Midbrain (tissue), 1 donor: ENCODE measurements around the gene CRB2.

Experiments used
- DNase-seq: peaks from one replicate; lab custom pipeline; 2025; lab: John Stamatoyannopoulos, UW

The CRB2 gene

DNA sequence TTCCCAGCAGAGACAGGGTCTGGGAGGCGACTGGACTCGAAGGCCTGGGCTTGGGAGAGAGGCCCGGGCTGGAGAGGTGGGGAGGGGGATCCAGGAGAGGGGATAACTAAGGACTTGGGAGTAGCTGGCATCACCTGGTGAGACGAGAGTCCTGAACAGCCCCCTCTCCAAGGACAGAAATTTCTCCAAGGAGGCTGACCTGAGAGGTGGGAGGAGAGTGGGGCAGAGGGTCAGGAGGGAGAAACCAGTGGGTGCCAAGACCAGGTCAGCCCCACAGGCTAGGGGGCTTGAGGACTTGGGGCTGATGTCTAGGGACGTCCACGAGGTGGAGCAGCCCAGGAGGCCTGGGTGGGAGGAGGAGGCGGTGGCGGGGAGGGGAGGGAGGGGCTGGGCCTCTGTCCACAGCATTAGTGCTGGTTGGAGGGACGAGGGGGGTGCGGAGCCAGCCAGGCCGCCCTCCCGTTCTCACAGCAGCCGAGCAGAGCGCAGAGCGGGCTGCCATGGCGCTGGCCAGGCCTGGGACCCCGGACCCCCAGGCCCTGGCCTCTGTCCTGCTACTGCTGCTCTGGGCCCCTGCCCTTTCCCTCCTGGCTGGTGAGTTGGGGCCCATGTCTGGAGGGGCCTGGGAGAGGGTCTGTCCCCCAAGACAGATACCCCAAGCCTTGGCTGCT, at the start of gene CRB2:
Gene CRB2 (plus strand): TSS at position 437 of the 671 bp plus-strand sequence. CDS start 64 bp downstream, at position 501.
- DNase-seq: peak; percentile 50

DNA sequence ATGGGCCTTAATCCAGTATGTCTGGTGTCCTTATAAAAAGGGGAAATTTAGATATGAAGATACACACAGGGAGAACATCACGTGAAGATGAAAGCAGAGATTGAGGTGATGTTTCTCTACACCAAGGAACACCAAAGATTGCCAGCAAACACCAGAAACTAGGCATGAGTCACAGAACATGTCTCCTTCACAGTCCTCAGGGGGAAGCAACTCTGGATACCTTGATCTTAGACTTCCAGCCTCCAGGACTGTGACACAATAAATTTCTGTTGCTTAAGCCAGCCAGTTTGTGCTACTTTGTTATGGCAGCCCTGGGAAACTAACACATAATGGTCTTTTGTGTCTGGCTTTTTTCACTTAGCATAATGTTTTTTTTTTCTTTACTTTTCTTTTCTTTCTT, 46.4 kb upstream of the CRB2 start:
- DNase-seq: no peak

DNA sequence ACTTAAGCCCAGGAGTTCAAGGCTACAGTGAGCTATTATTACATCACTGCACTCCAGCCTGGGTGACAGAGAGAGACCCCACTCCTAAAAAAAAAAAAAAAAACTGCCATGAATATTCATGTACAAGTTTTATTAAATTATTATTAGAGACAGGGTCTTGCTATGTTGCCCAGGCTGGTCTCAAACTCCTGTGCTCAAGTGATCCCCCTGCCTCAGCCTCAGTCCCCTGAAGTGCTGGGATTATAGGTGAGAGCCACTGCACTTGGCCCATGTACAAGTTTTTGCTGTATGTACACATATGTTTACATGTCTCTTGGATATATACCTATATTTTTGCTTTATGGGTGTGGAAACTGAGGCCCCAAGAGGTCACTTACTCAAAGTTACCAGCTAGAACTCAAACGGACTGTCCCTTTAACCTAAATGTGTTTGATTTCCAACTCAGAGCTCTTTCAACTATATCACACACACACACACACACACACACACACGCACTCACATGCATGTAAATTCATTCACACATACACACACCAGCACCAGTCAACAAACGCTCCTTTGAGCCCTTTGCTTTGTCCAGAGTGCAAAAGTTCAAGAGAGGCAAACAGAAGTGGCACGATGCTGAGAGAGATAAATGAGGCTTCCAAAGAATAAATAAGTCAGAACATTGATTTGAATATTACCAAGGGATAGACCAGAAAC, 45.3 kb upstream of the CRB2 start:
- DNase-seq: no peak

DNA sequence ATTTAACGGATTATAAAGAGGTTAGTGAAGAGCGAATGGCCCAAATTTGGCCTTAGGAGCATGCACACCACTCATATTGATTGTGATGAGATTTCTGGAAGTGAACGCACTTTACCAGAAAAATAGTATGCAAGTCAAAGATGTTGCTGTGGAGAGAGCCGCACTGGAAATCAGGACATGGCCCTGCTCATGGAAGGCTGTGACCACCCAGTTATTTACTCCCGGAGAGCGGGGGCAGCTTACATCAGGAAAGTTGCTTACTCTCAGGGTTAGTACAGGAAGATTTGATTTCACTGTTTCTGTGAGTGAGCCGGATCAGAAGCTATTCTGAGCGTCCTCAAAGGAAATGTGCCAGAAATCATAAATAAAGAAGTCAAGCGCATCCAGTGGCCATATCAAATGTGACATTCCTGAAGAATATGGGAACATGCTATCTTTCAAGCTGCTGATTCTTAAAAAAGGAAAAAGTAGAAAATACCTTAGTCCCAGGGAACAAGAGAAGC, 44.7 kb upstream of the CRB2 start:
- DNase-seq: no peak

DNA sequence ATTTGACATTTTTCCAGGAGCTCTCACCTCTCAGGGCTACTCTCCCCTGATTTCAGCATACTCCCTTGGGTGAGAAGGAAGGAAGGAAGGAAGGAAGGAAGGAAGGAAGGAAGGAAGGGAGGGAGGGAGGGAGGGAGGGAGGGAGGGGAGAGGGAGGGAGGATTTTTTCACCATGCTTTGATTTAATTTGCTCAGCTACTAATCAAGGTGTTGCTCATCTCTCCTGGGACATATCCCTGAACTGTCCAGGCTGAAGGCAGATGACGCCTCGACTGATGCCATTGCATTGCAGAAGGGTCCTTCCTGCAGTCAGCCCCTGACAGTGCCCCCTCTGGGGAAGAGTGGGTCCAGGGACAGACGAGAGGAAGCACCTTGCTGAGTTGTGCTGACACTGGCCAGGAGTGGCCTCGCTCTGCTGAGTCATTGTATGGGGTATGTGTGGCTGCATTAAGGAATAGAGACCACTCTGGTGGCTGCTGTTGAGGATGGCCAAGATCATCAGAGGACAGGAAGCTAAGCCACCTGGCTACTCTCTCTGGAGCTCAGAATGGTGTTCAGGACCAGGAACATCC, 43.6 kb upstream of the CRB2 start:
- DNase-seq: no peak

DNA sequence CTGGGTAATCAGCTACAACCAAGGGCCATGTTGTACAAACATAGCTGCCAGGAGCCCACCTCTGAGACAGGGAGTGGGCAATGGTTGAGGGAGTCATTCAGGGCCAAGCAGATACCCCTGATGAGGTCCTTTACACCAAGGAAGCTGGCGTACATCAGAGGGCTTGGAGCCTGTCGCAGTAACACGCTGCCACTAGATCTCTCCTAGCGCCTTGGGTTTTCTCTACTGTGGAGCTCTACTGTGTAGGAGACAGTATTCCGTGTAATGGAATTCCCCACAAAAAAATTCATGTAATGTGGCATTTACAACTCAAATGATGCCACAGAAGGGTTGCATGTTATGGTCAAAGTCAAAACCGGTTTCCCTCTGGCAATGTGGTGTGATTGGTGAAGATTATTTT, 41.4 kb upstream of the CRB2 start:
- DNase-seq: no peak

DNA sequence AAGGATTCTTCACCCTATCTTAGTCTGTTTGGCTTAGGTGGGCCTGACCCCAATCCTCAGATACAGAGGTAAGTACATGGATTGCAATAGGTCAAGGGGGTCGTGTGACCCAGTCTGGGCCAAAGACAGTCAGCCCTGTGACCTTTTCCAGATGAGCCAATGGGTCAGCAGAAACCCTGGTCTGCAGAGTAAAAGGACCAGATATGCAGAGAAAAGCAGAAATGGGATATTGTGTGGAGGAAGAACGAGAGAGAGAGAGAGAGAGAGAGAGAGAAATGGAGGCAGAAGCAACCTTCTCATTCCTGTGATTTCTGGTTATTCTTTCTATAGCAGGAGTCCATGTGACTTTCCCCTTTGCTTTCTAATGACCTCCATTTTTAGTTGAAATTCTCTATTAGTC, 40.4 kb upstream of the CRB2 start:
- no peak for DNase-seq

DNA sequence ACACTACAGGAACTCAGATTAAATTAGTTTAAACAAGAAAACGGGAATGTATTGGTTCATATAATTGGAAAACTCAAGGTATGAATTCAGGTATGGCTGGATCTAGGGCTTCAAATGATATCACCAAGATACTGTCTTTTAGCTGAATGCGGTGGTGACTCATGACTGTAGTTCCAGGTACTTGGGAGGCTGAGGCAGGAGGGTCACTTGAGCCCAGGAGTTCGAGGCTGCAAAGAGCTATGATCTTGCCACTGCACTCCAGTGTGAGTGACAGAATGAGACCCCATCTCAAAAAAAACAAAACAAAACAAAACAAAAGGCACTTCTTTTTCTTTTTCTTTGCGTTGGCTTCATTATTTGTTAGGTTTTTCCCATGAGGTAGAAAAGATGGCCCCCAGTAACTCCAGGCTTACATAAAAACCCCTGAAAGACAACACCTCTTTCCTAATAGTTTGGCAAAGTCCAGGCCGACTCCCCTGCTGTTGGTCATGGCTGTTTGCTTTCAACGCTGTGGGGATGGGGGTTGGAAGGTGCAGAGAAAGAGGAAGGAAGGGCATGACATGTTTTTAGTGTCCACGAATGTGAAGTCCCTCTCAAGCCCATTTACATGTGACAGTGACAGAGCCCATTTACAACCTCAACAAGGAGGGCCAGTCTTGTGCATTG, 39.8 kb upstream of the CRB2 start:
- no peak for DNase-seq

DNA sequence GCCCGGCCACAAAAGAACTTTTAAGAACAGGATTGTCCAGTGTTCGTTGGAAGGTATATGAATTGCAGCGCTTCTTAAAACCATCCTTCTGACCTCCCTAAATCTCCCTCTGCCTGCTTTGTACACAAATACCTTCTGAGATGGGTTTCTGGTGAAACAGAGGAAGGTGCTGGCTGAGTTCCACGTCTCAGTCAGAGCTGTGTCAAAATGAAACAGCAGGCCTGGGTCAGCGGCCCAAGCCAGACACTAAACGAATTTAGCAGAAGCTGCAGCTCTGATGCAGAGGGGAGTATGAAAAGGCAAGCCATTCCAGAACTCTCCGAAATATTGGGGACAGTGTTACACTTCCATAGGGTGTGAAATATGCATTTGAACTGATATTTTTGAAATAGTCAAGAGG, 37.8 kb upstream of the CRB2 start:
- no peak for DNase-seq

DNA sequence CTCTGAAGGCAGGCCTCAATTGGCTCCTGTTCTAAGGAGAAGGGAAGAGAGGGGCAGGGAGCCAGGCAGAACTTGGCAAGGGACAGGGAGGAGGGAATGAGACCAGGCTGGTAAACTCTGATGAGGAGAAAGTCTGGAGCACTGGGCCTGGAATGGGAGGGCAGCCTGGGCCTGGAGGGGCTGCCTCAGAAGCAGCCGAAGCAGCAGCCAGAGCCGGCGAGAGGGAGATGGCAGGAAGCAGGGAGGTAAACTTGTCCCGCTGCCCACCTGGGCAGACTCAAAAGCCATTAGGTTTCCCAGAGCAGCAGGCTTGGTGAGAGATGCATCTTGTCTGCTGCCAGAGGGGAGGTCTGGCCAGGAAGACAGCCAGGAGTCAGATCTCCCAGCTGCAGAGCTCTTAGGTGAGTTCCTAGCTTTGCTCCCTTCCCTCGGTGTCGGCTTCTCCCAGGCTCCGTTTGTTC, 37.0 kb upstream of the CRB2 start:
- DNase-seq: peak; percentile 47

DNA sequence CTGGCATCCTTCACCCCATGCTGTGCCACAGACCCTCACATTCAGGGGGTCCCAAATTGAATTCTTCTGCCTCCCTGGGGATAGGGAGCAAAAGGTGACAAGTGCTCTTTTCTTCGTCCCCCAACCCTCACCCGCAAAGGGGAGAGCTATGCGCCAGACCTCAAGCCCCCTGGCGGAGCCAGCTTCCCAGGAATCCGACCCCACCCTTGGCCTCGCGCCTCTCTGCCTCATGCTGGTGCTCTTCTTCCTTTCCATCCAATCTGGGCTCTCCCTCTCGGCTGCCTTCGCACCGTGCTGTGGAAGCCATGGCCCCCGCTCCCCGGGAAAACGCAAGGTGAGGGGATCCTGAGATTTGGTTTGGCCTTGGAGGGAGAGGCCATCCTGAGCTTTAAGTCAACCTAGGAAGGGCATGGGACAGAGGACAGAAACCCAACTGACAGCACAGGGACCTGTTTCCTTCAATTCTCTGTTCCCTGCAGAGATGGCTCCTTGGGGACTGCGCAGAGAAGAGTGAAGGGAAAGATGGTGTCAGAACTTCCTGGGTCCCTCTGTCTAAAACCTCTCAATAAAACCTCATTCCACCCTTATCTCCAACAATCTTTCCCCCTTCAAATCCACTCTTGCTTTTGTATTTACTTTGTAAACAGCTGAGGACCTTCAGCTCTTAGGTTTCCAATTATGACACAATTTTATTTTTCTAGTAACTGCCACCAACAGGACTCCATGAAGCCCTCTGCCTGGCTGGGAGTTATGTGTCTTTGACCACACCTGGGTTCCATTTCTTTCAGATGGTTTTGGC, 36.3 kb upstream of the CRB2 start:
- DNase-seq: no peak

DNA sequence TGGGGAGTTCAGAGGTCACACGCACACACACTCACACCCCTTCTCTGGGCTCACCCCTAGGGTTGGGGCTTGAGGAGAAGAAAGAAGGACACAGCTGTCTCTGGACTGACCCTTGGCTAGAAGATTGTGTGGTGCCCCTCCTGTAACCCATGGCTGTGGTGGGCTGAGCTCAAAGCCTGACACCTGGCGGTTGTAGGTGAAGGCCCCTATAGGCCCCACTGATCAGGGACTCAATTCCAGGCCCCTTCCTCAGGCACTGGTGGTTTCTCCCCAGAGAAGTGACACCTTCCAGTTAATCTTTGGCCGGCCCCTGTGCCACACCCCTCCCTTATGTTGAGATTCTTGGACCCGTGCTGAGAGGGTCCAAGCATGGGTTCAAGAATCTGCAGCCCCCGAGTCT, 35.2 kb upstream of the CRB2 start:
- no peak for DNase-seq

DNA sequence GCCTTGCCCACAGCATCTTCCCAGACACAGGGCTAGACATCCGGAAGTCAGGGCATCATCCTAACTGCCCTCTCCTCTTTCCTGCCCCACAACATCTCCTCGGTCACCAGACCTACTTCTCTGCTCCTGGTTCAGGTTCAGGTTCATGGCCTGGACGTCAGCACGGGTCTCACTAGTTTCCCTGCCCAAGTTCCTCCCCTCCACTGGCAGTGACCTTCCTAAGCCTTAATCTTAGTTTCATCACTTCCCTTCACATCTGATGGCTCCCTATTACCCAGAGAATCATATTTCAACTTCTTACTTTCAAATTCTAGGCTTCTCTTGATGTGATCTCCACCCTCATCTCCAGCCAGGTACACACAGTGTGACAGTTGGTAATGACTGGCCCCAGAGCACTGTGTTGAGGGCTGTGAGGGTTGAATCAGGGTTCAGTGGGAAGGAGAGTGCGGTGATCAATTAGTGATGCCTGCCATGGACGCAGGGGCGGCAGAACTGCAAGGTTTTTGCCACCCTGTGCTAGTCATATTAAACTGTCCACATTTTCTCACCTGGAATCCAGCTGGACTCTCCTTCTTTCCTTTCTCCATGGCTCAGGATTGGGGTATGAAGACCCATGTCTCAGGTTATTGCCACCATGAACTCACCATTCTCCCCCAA, 34.3 kb upstream of the CRB2 start:
- no peak for DNase-seq

DNA sequence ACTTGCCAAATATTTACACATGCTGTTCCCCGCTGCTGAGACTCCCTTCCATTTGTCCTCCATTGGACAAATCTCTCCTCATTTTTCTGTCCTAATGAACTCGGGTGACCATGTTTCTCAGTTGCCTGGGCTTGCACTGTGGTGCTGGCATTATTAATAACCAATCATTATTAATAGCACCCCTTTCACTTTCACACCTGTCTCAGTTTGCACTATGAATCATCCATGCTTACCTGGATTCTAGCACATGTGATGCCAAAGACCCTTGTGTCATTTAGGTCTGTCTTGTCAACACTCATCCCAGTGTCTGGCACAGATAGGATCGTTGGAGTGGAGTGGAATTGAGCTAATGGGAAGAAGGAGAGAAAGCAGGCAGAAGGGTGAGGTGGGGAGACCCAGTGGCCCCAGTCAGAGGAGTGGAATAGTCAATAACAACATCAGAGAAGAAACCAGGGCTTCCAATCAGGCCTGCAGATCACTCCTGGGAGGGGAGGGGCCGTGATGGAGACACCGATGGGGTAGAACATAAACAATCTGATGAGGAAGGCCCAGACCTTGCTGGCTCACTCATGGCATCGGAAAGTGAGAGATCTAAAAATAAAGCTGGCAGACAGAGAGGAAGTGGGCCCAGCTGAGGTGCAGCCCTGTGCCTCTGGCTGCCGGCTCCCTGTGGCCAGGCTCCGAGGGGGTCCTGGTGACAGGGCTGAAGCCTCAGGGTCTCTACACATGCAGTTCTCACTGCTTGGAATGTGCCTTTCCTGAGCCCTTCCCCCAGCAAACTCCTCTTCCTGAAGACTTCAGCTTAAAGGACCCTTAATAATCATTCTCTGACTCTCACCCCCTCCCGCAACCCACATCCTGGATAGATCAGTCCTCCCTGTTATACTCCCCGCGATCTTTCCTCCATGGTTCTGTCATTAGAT, 33.5 kb upstream of the CRB2 start:
- DNase-seq: no peak

DNA sequence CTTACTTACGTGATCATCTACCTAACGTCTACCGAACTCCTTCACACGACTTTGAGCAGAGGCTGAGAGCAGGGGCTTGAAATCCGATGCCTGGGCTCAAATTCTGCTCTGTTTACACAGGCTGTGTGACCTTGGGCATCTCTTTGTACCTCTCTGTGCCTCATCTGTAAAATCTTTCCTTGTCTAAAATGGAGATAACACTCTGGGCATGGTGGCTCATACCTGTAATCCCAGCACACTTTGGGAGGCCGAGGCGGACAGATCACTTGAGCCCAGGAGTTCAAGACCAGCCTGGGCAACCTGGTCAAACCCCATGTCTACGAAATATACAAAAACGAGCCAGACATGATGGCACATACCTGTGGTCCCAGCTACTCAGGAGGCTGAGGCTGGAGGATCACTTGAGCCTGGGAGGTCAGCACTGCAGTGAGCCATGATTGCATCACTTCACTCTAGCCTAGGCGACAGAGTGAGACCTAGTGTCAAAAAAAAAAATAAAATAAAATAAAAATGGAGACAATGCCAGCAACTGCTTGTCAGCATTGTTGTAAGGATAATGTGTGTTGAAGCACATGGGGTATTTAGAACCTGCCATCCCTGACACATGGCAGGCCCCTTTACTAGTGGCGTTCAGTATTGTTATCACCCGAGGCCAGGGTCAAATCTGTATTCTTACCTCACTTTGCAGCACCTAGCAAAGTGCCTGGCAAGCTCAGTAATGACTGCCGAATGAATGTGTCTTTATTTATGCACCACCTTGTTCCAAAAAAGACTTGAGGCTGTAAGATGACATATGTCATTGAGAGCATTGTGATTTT, 32.6 kb upstream of the CRB2 start:
- DNase-seq: no peak

DNA sequence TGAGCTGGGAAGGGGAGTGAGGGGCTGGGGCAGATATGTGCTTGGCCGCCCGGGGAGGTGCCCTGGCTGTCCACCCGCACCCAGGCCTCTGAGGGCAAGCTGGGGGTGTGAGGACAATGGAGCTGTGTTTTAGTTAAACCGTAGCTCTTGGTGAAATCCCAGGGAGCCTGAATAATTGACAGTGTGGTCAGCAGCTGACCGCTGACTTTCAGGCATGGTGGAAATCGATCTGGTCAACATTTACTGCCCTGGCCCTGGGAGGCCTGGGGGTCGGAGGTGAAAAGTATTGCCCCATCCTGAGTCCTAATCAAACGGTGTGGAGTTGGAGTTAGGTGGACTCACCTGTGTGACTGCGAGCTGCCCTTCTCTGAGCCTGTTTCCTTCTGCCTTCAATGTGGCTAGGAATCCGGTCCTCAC, 31.2 kb upstream of the CRB2 start:
- DNase-seq: no peak

DNA sequence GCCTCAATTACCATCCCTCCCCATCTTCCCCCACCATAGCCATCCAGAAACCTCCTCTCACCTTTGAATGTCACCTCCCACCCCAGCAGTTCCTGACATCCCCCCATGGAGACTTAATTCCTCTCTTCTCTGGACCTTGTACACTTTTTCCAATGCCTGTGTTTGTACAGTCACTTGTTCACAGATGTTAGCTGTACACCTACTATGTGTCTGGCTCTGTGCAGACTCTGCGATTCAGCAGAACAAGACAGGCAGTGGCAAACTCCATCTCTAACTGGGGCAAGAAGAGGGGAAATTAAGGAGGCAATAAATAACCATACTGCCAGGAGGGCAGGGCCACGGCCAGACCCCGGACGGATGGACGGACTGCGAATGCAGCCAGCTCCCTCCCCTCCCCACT, 29.8 kb upstream of the CRB2 start:
- DNase-seq: no peak

DNA sequence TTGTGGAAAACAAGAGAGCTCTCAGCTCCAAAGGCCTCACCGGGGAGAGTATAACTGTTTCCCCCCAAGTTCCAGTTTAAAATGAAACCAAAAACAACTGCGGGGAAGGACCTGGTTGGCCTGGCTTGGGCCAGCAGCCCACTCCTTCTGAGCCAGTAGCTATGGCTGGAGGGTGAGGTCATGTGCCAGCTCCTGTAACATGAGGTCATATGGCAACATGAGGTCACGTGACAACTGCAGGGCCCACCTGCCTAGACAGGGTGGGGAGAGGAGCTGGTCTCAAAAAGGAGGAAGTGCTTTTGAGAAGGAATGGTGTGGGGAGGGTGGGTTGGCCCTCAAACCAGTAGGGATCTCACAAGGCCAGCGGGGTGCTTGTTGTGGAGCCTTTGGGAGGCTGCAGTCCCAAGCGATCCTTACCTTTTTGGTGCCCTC, 29.3 kb upstream of the CRB2 start:
- peak; percentile 30 for DNase-seq

DNA sequence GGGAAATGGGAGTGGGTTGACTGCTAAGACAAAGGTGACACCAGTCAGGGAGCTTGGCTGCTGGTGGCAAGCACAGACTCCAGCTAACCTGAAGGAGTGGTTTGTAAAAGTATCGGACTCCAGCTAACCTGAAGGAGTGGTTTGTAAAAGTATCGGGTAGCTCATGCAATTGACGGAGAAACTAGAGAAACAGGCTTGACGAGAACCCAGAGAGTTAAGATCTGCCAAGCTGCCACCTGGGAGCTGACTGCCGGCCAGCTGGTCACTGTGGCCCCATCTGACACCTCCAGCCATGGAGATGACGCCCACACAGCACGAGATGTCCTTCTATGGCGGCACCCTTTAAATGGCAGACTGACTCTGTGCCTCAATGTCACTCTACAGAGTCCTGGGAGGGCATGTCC, 28.3 kb upstream of the CRB2 start:
- no peak for DNase-seq
